Cardiac muscle cell (in vitro differentiated cells and primary cell): ENCODE results near the gene APH1B. TPM values are rescaled to one million over a fixed set of nuclear protein-coding genes. Genes with fewer than 3 reads are reported as not detected.
"Not testable (repeated sequence)": the region's sequence is repeated elsewhere in the genome, so short reads cannot be mapped to it uniquely, and the experiment has no call there.

ENCODE experiments used
- DNase-seq, 2 donors: peaks; one replicate each; pipeline versions ENCODE4 v3.0.0 to v3.0.0-alpha.2; 2010 to 2017; ENCODE audit warnings: low read depth in 1 of 2, low spot score in 1 of 2
- H3K27ac ChIP-seq: fragments of 200-600 bp; sonication (generic); 2 replicates; pipeline ENCODE4 v1.5.1; 2016
- H3K27me3 ChIP-seq: fragments of 200-600 bp; sonication (generic); 2 replicates; pipeline ENCODE4 v1.6.0; 2016; ENCODE audit warnings: control low read depth
- H3K36me3 ChIP-seq: fragments of 200-600 bp; sonication (generic); 2 replicates; pipeline ENCODE4 v1.5.1; 2016; ENCODE audit warnings: control low read depth
- H3K4me1 ChIP-seq: fragments of 200-600 bp; sonication (generic); 2 replicates; pipeline ENCODE4 v1.8.1; 2017; ENCODE audit warnings: low read depth, mild to moderate bottlenecking, mixed run types
- H3K4me3 ChIP-seq: fragments of 200-600 bp; sonication (generic); 2 replicates; pipeline ENCODE4 v1.5.1; 2016; ENCODE audit warnings: mild to moderate bottlenecking
- H3K9me3 ChIP-seq: fragments of 200-600 bp; sonication (generic); 2 replicates; pipeline ENCODE4 v1.5.1; 2017; ENCODE audit warnings: low read depth, mild to moderate bottlenecking, control low read depth
- polyA plus RNA-seq: library from polyadenylated mRNA; unstranded; fragments of >200 nt; fragmentation: Nextera tagmentation; extraction: Ambion mirVana; gene quantifications from 2 replicates; pipeline ENCODE4 v1.2.1, GENCODE V29; 2016
- total RNA-seq: library from RNA; depleted of rRNA; stranded (reverse); fragments of >200 nt; gene quantifications from 2 replicates; pipeline ENCODE4 v1.2.3, GENCODE V29; 2016
- TF ChIP-seq, protein P1 (sequence below): IDR thresholded peaks from 2 replicates; pipeline ENCODE4 v1.5.1; 2012; ENCODE audit warnings: low read depth, mild to moderate bottlenecking, low read length

The APH1B gene
- total and polyA plus RNA-seq, 2 experiments from 2014 or later = 10.2 to 12.4 TPM

- Histone ChIP-seq H3K27ac (no peak overlapping the region), H3K4me3 (no peak overlapping the region), H3K27me3 (no peaks in the 10 kb centered on the region), H3K4me1 (no peaks in the 10 kb centered on the region), H3K9me3 (no peaks in the 10 kb centered on the region), H3K36me3 (no peaks in the 10 kb centered on the region)
- DNase-seq = no peak
- TF ChIP-seq, protein P1, sequence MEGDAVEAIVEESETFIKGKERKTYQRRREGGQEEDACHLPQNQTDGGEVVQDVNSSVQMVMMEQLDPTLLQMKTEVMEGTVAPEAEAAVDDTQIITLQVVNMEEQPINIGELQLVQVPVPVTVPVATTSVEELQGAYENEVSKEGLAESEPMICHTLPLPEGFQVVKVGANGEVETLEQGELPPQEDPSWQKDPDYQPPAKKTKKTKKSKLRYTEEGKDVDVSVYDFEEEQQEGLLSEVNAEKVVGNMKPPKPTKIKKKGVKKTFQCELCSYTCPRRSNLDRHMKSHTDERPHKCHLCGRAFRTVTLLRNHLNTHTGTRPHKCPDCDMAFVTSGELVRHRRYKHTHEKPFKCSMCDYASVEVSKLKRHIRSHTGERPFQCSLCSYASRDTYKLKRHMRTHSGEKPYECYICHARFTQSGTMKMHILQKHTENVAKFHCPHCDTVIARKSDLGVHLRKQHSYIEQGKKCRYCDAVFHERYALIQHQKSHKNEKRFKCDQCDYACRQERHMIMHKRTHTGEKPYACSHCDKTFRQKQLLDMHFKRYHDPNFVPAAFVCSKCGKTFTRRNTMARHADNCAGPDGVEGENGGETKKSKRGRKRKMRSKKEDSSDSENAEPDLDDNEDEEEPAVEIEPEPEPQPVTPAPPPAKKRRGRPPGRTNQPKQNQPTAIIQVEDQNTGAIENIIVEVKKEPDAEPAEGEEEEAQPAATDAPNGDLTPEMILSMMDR = no peak
Observed at GRCh38 chr15:63340878-63341277, 63.5 kb downstream of the APH1B start.

DNA sequence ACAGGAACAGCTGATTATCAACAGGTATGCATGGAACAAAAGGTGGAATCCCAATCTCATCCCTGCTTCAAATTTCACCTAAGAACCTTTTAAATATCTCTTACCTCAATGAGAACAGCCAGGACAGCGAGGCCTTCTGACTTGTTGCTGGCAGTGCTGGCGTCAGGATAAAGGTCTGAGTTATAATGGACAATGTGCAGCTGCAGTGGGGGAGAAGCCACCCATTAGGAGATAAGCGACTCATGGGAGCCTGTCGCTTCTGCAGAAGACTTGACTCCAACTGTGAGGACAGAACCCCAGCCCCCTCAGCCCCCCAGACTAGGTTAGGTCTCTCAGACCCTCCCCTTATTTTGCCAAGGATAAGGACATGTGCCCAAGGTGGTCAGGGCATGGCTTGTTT is 64.5 kb downstream of the APH1B start:
- DNase-seq = no peak
- no peaks in the 10 kb centered on the region for H3K9me3 ChIP-seq
- H3K4me1 ChIP-seq = no peaks in the 10 kb centered on the region
- no peak overlapping the region for H3K27ac ChIP-seq
- H3K36me3 ChIP-seq = no peaks in the 10 kb centered on the region
- H3K27me3 ChIP-seq = no peaks in the 10 kb centered on the region
- TF ChIP-seq, protein P1 = no peak
- no peak overlapping the region for H3K4me3 ChIP-seq

DNA sequence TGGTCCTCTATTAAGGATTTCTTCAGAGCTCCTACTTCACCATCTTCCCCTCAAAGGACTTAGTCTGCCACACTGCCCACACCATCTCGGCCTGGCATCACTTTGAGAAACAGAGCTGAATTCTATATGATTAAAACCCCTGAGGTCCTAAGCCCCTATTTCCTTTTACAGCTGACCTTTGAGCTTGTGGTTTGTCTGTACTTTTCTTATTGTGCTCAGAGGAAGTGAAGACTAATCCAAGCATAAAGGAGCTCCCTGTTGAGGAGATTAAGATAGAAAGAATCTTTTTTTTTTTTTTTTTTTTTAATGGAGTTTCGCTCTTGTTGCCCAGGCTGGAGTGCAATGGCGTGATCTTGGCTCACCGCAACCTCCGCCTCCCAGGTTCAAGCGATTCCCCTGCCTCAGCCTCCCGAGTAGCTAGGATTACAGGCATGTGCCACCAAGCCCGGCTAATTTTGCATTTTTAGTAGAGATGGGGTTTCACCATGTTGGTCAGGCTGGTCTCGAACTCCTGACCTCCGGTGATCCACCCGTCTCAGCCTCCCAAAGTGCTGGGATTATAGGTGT is 65.7 kb downstream of the APH1B start:
- H3K36me3 ChIP-seq, H3K4me3 ChIP-seq, H3K9me3 ChIP-seq, H3K27ac ChIP-seq, H3K27me3 ChIP-seq, H3K4me1 ChIP-seq: not testable (repeated sequence)
- peak in 1 of 2 donors; percentile 29 for DNase-seq

GRCh38 chr15:63344731-63345390 is 67.5 kb downstream of the APH1B start:
- H3K4me3 ChIP-seq = no peak overlapping the region
- H3K4me1 ChIP-seq = no peaks in the 10 kb centered on the region
- TF ChIP-seq, protein P1 = no peak
- H3K27ac ChIP-seq = no peak overlapping the region
- H3K9me3 ChIP-seq = no peaks in the 10 kb centered on the region
- H3K36me3 ChIP-seq = no peaks in the 10 kb centered on the region
- no peaks in the 10 kb centered on the region for H3K27me3 ChIP-seq
- DNase-seq = peak in 1 of 2 donors; percentile 11

GRCh38 chr15:63345391-63345752 is 68.0 kb downstream of the APH1B start:
- Histone ChIP-seq H3K9me3 (no peaks in the 10 kb centered on the region), H3K36me3 (no peaks in the 10 kb centered on the region), H3K4me3 (no peak overlapping the region), H3K27ac (no peak overlapping the region), H3K4me1 (no peaks in the 10 kb centered on the region), H3K27me3 (no peaks in the 10 kb centered on the region)
- DNase-seq = no peak
- TF ChIP-seq, protein P1 = no peak

DNA sequence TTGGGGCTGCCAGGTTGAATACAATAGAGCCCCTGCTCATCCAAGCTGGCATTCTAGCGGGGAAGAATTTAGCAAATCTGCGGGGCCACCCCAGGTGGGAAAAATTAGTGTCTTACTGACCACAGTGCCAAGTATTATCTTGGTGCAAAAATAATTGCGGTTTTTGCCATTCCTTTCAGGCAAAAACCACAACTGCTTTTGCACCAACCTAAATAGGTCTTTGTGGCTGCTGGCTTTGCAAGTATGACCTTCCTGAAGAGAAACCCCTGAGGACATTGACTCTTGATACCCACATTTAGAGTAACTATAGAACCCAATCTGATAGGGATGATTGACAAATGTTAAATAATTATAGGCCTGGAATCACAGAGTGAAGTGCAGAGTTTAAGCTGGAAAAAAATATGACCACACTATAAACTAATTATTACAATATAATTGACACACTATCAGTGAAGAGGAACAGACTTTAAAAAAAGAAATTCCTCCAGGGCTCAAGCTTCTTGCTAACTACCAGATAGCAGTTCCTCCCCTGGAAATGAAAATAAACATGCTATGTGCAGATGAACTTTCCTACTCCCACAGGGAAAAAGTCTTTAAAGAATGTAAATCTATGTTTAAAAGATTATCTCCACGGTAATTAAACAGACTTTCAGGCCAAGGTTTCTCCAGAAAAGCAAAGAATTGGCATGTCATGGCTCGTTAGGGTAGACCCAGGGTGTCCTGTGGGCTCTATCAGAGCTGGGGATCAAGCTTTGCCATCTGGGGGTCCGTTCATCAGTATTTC is 69.9 kb downstream of the APH1B start:
- no peaks in the 10 kb centered on the region for H3K9me3 ChIP-seq
- H3K27me3 ChIP-seq = no peaks in the 10 kb centered on the region
- TF ChIP-seq, protein P1 = no peak
- DNase-seq = peak in 1 of 2 donors; percentile 34
- H3K4me1 ChIP-seq = no peaks in the 10 kb centered on the region
- H3K27ac ChIP-seq = no peak overlapping the region
- no peaks in the 10 kb centered on the region for H3K36me3 ChIP-seq
- no peak overlapping the region for H3K4me3 ChIP-seq
